HG03175 (cell line): ENCODE data around the gene TSPAN33.
"Not testable (repeated sequence)": the region's sequence is repeated elsewhere in the genome, so short reads cannot be mapped to it uniquely, and the experiment has no call there.

ENCODE experiments used
- ATAC-seq: cut with Tn5 transposase; IDR thresholded peaks from one replicate; pipeline ENCODE4 v1.9.1; 2021; ENCODE audit warnings: mild to moderate bottlenecking, moderate library complexity; ENCODE audit not compliant: unreplicated experiment

Gene TSPAN33

GRCh38 chr7:129205126-129205818 is 60.8 kb downstream of the TSPAN33 start:
- no peak for ATAC-seq

- no peak for ATAC-seq
These were observed 61.7 kb downstream of the TSPAN33 start for GRCh38 chr7:129205987-129206785.

- ATAC-seq = no peak
These were observed 64.2 kb downstream of the TSPAN33 start for GRCh38 chr7:129208667-129209066.

GRCh38 chr7:129209067-129209926 is 64.8 kb downstream of the TSPAN33 start:
- ATAC-seq = no peak

- ATAC-seq = peak; percentile 74
These were observed 65.9 kb downstream of the TSPAN33 start for GRCh38 chr7:129210256-129210988.

- no peak for ATAC-seq
These were observed 66.4 kb downstream of the TSPAN33 start for GRCh38 chr7:129210989-129211312.

- ATAC-seq = no peak
These were observed 67.6 kb downstream of the TSPAN33 start for GRCh38 chr7:129212126-129212525.

- no peak for ATAC-seq
These were observed 68.1 kb downstream of the TSPAN33 start for GRCh38 chr7:129212596-129212995.

GRCh38 chr7:129213828-129214227 is 69.3 kb downstream of the TSPAN33 start:
- no peak for ATAC-seq

- not testable (repeated sequence) for ATAC-seq
These were observed 71.2 kb downstream of the TSPAN33 start for GRCh38 chr7:129215691-129216090.

GRCh38 chr7:129216101-129216715 is 71.7 kb downstream of the TSPAN33 start:
- not testable (repeated sequence) for ATAC-seq

- not testable (repeated sequence) for ATAC-seq
These were observed 72.4 kb downstream of the TSPAN33 start for GRCh38 chr7:129216821-129217416.

GRCh38 chr7:129218514-129219062 is 74.1 kb downstream of the TSPAN33 start:
- ATAC-seq = peak; percentile 65

- not testable (repeated sequence) for ATAC-seq
These were observed 74.7 kb downstream of the TSPAN33 start for GRCh38 chr7:129219166-129219565.
